IMR-90 (cell line): ENCODE measurements around the gene SEC14L1.

Experiments used
- BHLHE40 ChIP-seq: fragments of 150-350 bp; IDR thresholded peaks from 2 replicates; pipeline ENCODE4 v1.6.1; 2016; ENCODE audit warnings: mild to moderate bottlenecking, low read depth, low read length
- CEBPB ChIP-seq: IDR thresholded peaks from 2 replicates; pipeline ENCODE4 v1.6.1; 2012; ENCODE audit warnings: low read depth, low read length, improper control_type of control experiment
- CHD1 ChIP-seq: IDR thresholded peaks from 2 replicates; pipeline ENCODE4 v1.6.1; 2012; ENCODE audit warnings: low read depth, low read length, improper control_type of control experiment
- CTCF ChIP-seq: conservative IDR thresholded peaks from 2 replicates; pipeline ENCODE4 v1.5.1; 2012; ENCODE audit warnings: mild to moderate bottlenecking, low read depth, low read length, improper control_type of control experiment
- ELK1 ChIP-seq: fragments of 150-350 bp; IDR thresholded peaks from 2 replicates; pipeline ENCODE4 v1.6.1; 2016; ENCODE audit warnings: low read depth, mild to moderate bottlenecking, low read length, moderate library complexity, borderline replicate concordance
- MAFK ChIP-seq: IDR thresholded peaks from 2 replicates; pipeline ENCODE4 v1.6.1; 2012; ENCODE audit warnings: low read depth, low read length, improper control_type of control experiment
- MXI1 ChIP-seq: IDR thresholded peaks from 2 replicates; pipeline ENCODE4 v1.6.1; 2012; ENCODE audit warnings: low read depth, mild to moderate bottlenecking, low read length, moderate library complexity, borderline replicate concordance
- POLR2A ChIP-seq: IDR thresholded peaks from 2 replicates; pipeline ENCODE4 v1.6.1; 2012; ENCODE audit warnings: mild to moderate bottlenecking, low read depth, low read length
- RAD21 ChIP-seq: IDR thresholded peaks from 2 replicates; pipeline ENCODE4 v1.6.1; 2012; ENCODE audit warnings: low read length, improper control_type of control experiment
- RFX5 ChIP-seq: IDR thresholded peaks from 2 replicates; pipeline ENCODE4 v1.8.0; 2012; ENCODE audit warnings: low read depth, mild to moderate bottlenecking, low read length, moderate library complexity
- SMC3 ChIP-seq: fragments of 150-350 bp; IDR thresholded peaks from 2 replicates; pipeline ENCODE4 v1.6.1; 2016; ENCODE audit warnings: low read depth, mild to moderate bottlenecking, antibody characterized with exemption, low read length, moderate library complexity
- USF2 ChIP-seq: fragments of 150-350 bp; IDR thresholded peaks from 2 replicates; pipeline ENCODE4 v1.6.1; 2017; ENCODE audit warnings: mild to moderate bottlenecking, antibody characterized with exemption, low read length, low read depth

GRCh38 chr17:77140878-77141767 lies at the start of gene SEC14L1:
- no peak for TF ChIP-seq CHD1
- TF ChIP-seq CTCF: no peak
- TF ChIP-seq SMC3: no peak
- TF ChIP-seq CEBPB: no peak
- no peak for TF ChIP-seq ELK1
- 0 out of 2 replicates have a peak, but pooled peaks have one; percentile 7 for TF ChIP-seq POLR2A
- TF ChIP-seq RFX5: no peak
- no peak for TF ChIP-seq MAFK
- TF ChIP-seq RAD21: peak; percentile 7; the same call in 1 of the 2 replicates
- TF ChIP-seq USF2: no peak
- TF ChIP-seq BHLHE40: no peak
- TF ChIP-seq MXI1: 0 out of 2 replicates have a peak, but pooled peaks have one; percentile 9
